GM18861 (cell line): Measurements from ENCODE around the gene CNNM1.

Source experiments
- ATAC-seq: cut with Tn5 transposase; IDR thresholded peaks from one replicate; pipeline ENCODE4 v1.9.1; 2021; ENCODE audit not compliant: unreplicated experiment

Gene CNNM1

DNA sequence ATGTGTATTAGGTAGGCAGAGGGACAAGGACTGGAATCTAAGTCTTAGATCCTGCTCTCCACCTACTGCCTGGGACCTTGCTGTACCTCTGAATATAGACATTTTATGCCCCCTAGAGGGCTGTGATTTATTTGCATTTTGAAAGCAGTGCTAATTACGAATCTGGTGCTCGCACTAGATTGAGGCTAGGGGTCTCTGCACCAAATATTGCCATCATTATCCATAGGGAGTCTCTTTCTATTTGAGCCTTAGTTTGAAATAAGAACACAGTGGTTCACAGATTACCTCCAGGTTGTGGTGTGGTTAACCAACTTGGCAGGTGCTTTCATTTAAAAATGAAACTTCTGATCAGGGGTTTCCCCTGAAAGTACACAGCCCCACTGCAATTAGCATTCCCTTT, 41.8 kb downstream of the CNNM1 start:
- peak; percentile 92 for ATAC-seq

DNA sequence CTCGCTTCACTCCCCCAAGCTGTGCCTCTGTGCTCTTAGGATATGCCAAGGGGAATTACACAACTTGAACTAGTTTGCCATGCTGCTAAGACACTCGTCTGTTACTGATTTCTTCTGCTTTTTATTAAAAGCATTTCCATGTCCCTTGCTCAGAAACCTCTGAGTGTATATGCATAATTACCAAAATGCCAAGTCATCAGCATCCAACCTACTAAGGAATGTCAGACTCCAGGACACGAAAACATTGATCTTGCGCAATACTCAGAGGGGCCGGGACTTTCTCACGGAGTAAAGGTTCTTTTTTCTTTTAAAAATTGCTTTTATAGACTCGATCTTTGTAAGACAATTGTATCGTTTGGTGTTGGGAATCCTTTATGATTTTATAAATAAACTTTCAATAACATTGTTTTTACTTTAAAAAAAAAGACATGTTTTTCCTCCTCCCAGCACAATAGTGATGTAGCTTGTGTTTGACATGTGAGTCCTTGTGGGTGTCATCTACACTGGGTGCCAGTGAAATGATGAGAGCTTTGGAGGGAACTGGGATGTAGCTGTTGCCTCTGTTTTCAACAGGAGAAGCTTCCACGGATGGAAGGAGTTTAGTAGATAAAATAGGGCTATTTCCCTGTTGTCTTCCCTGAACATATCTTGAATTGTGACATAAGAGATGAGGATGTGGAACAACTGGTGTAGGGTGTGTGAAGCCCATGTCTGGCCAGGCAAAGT, 43.6 kb downstream of the CNNM1 start:
- ATAC-seq = no peak

DNA sequence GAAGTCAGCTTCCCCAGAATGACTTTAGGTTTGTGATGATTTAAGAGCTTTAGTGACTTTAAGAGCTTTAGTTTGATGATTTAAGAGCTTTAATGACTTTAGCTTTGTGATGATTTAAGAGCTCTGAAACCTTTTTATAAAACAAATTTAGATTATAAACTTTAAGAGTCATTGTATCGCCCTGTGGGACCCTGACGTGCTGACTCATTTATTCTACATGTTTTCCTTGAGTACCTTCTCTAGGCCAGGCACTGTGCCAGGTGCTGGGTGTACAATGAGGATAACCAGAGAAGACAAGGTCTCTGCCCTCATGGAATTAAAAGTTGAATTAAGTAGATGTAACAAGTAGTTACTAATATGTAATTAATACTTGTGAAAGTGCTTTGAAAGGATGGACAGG, 45.4 kb downstream of the CNNM1 start:
- no peak for ATAC-seq

- no peak for ATAC-seq
These were observed 45.8 kb downstream of the CNNM1 start for GRCh38 chr10:99374972-99375371.

- no peak for ATAC-seq
These were observed 46.3 kb downstream of the CNNM1 start for GRCh38 chr10:99375426-99375825.

DNA sequence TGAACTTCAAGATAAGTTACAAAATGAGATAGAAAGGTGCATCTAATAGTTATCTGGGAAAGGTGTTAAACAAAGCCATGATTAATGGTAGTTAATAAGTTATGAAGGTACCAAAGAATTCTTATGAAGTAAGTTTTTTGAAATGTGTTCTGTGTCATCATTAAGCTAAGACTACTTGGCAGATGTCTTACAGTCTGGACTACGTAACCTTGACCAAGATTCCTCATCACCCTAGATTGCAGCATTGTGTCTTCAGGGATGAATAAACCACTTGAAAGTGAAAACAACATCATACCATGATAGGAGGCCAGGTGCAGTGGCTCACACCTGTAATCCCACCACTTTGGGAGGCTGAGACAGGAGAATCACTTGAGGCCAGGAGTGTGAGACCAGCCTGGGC, 53.0 kb downstream of the CNNM1 start:
- ATAC-seq = no peak

- ATAC-seq = no peak
These were observed 57.9 kb downstream of the CNNM1 start for GRCh38 chr10:99387071-99387470.

GRCh38 chr10:99387541-99387940, 58.4 kb downstream of the CNNM1 start:
- ATAC-seq = no peak

DNA sequence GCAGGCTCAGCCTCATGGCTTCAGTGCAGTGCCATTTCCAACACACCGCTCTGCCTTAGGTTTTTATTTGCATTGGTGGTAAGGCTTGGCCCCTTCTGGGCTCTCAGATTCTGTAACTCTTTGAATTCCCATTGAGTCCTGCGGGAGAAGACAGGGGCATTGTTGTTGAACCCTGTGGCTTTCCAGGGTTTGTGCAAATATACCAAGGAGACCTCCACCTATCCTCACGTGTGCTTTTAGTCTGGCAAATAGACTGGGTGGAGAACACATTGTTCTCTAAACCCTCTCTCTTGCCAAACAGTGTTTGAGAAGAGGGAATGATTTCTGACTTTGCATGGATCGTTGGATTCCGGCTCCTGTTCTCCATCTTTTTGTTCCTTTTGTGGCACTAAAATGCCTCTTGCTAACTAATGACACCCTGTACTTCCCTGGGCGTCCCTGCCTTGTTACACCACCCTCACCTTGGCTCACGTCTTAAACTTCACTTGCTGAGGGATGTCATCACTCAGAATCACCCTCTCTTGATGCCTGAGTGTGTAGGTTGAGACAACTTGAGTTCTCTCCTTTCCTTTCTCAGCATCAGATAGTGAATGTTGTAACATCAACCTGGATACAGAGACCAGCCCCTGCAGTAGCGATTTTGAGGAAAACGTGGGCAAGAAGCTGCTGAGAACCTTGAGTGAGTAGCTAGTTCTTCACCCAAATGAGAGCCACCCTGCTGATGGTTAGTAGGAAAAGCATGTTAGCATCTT, 60.7 kb downstream of the CNNM1 start:
- no peak for ATAC-seq

DNA sequence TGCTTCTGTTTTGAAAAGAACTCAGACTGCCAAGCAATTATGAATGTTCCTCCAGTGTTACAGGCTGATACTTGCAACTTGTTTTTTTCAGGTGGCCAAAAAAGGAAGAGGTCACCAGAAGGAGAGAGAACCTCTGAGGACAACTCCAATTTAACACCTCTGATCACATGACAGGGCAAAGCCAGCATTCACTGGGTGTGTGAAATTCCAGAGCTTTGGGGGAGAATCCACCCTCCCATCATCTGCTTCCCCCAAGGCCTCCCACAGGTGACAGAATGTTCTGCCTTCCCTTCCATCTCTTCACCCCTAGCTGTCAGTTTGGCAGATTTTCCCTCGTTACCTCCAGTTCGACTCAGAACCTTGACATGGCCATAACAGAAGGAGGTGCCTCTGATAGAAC, 62.2 kb downstream of the CNNM1 start:
- no peak for ATAC-seq

DNA sequence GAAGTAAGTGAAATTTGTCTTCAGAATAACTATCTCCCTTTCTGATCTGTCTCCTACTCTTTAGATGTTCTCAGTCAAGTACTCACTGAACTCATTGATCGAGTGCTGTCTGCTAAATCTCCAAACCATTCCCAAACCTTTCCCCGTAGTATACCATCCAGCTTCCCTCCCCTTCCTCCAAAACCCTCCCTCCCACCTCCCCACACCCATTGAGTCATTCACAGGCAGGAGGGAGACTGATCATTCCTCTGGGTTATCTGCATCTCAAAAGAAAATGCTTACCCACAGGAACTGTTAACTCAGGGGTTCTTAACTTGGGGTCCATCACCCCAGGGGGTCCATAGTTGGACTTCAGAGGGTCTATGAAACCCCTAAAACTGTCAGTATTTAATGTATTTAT, 63.9 kb downstream of the CNNM1 start:
- ATAC-seq = no peak

DNA sequence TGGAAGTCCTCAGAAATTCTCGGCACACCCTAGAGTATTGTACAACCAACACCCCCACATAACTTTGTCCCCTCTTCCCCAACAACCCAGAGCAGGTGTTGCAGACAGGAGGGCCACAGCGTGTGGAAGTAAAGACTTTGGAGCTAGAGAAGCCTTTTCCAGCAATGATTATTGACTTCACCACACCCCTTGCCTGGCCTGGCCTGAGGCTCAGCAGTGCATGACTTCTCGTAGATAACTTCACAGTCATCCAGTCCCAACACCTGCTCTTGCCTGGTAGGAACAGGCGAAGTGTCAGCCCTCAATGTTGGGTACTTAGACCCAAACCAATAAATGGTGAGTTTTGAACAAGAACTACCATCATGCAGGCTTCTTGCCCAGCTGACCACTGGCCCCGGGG, 64.5 kb downstream of the CNNM1 start:
- no peak for ATAC-seq

- no peak for ATAC-seq
These were observed 65.1 kb downstream of the CNNM1 start for GRCh38 chr10:99394256-99394655.

- ATAC-seq = no peak
These were observed 65.7 kb downstream of the CNNM1 start for GRCh38 chr10:99394761-99395386.

GRCh38 chr10:99395750-99396445, 66.7 kb downstream of the CNNM1 start:
- ATAC-seq = no peak

DNA sequence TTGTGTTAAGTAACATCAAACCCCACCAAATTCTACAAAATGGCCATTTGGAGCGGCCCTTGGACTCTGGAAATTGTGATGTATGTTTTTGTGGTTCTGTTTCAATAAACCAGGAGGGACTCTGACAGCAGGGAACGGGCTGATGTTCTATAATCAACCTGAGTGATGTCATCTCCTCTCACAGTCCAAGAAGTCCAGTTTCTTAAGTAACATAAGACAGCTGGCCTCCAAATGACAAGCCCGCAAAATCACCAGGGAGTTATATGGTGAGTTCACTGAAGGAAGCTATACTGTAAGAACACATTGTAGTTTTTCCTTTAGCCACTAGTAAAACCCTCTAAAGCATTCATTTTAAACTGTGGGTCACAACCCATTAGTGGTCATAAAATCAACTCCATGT, 67.3 kb downstream of the CNNM1 start:
- no peak for ATAC-seq

- ATAC-seq = no peak
These were observed 70.5 kb downstream of the CNNM1 start for GRCh38 chr10:99399664-99400063.

GRCh38 chr10:99403674-99404073, 74.5 kb downstream of the CNNM1 start:
- no peak for ATAC-seq

- no peak for ATAC-seq
These were observed 77.0 kb downstream of the CNNM1 start for GRCh38 chr10:99406149-99406548.

- no peak for ATAC-seq
These were observed 81.0 kb downstream of the CNNM1 start for GRCh38 chr10:99410146-99410545.

GRCh38 chr10:99410876-99411275, 81.7 kb downstream of the CNNM1 start:
- no peak for ATAC-seq

- no peak for ATAC-seq
These were observed 82.4 kb downstream of the CNNM1 start for GRCh38 chr10:99411546-99411945.
